Endodermal cell (in vitro differentiated cells): ENCODE results near the gene TRAK1. TPM values are rescaled to one million over a fixed set of nuclear protein-coding genes. Genes with fewer than 3 reads are reported as not detected.

Experiments
- DNase-seq: peaks from one replicate; pipeline ENCODE4 v3.0.0-alpha.2; 2017
- H3K27ac ChIP-seq: 2 replicates; pipeline ENCODE4 v1.5.1; 2013; ENCODE audit warnings: mild to moderate bottlenecking, low read depth, low read length, moderate library complexity
- H3K27me3 ChIP-seq: 2 replicates; pipeline ENCODE4 v1.6.1; 2013; ENCODE audit warnings: mild to moderate bottlenecking, low read length, moderate library complexity; ENCODE audit not compliant: insufficient read depth, control insufficient read depth, poor library complexity, severe bottlenecking
- H3K36me3 ChIP-seq: 2 replicates; pipeline ENCODE4 v1.7.0; 2013; ENCODE audit warnings: mild to moderate bottlenecking, low read length, moderate library complexity; ENCODE audit not compliant: control insufficient read depth, insufficient read depth
- H3K4me1 ChIP-seq: one replicate; pipeline ENCODE4 v1.7.0; 2013; ENCODE audit warnings: low read length; ENCODE audit not compliant: control insufficient read depth, insufficient read depth
- H3K4me3 ChIP-seq: 2 replicates; pipeline ENCODE4 v1.5.1; 2013; ENCODE audit warnings: mild to moderate bottlenecking, low read length, moderate library complexity
- H3K9ac ChIP-seq: 2 replicates; pipeline ENCODE4 v1.6.1; 2013; ENCODE audit warnings: mild to moderate bottlenecking, low read length, moderate library complexity; ENCODE audit not compliant: poor library complexity, severe bottlenecking; ENCODE audit errors: extremely low read depth
- H3K9me3 ChIP-seq: 2 replicates; pipeline ENCODE4 v1.6.1; 2013; ENCODE audit warnings: mild to moderate bottlenecking, low read length, moderate library complexity; ENCODE audit not compliant: control insufficient read depth
- H3K27ac Mint-ChIP-seq: 2 replicates; pipeline ENCODE4 v1.8.0; 2020; ENCODE audit warnings: mixed read lengths
- H3K27me3 Mint-ChIP-seq: 2 replicates; pipeline ENCODE4 v1.8.0; 2021; ENCODE audit warnings: mild to moderate bottlenecking, mixed read lengths; ENCODE audit not compliant: insufficient read depth
- H3K36me3 Mint-ChIP-seq: 2 replicates; pipeline ENCODE4 v1.8.0; 2020; ENCODE audit warnings: low read depth, mixed read lengths
- H3K4me1 Mint-ChIP-seq: 2 replicates; pipeline ENCODE4 v1.8.0; 2020; ENCODE audit warnings: mixed read lengths
- H3K4me3 Mint-ChIP-seq: 2 replicates; pipeline ENCODE4 v1.8.0; 2020; ENCODE audit warnings: mild to moderate bottlenecking, moderate library complexity, mixed read lengths
- H3K9me3 Mint-ChIP-seq: 2 replicates; pipeline ENCODE4 v1.8.0; 2020; ENCODE audit warnings: mild to moderate bottlenecking, mixed read lengths
- WGBS, 2 experiments: methylation state at CpG; one replicate each; pipeline versions ENCODE4 v1.1.5 to v1.1.7; 2013; ENCODE audit warnings: missing lambda C conversion rate in 2 of 2, mixed read lengths in 1 of 2; ENCODE audit not compliant: insufficient coverage in 1 of 2, insufficient read length in 1 of 2; 5-methylcytosine and 5-hydroxymethylcytosine counted together
- total RNA-seq, 2 donors: library from RNA; stranded (reverse); fragmentation: NEBNext Ultra II Directional in 1 of 2; extraction: Animal tissue kit (Norgen Biotek cat#: 25700) in 1 of 2; gene quantifications; 2 replicates in 1 of 2; 3 replicates in 1 of 2; pipeline ENCODE4 v1.2.1, GENCODE V29; 2021
- TF ChIP-seq, protein P1 (sequence below): fragments of 200-600 bp; sonication (generic); conservative IDR thresholded peaks from 2 replicates; pipeline ENCODE4 v1.5.0; 2021; ENCODE audit warnings: antibody characterized with exemption, mild to moderate bottlenecking

TRAK1 gene
- total RNA-seq, 2 donors from 2014 or later, result 29.8 to 31.0 TPM

DNA sequence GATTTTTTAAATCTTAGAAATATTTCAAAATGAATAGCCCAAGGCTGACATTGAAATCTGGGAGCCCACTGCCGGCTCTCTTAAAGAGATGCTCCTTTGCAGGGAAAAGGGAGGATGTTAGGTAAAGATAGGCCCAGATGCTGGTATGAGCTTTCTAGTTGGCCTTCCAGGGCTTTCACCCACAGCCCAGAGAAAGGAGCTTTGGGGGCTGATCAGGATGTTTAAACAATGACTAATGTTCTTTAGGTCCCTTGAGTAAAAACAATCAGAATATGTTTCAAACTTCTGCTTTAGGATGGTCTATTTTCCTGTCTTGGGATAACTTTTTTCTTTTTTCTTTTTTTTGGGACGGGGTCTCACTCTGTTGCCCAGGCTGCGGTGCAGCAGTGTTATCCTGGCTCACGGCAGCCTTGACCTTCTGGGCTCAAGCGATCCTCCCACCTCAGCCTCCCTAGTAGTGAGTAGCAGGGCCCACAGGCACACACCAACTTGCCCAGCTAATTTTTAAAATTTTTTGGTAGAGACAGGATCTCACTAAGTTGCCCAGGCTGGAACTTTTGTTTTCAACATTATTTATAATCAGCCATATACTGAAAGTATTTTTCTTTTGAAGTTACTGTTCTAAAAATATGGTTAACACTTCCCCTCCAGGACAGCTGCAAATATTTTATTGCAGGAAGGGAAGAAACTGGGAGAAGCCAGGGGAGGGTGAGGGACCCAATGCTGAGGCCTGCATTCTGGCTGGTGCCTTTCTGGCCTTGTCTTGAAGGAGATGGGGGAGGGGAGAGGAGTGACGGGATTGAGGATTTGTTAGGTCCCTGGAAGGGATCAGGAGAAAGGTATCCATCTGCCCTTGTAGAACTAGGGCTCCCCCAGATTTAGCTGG is 70.1 kb downstream of the TRAK1 start:
- peaks cover 19% of the 10 kb centered on the region for H3K4me1 ChIP-seq
- no peak overlapping the region for H3K27ac Mint-ChIP-seq
- no peaks in the 10 kb centered on the region for H3K9me3 ChIP-seq
- H3K4me3 ChIP-seq, result no peak overlapping the region
- DNase-seq, result no peak
- H3K4me3 Mint-ChIP-seq, result peak overlapping the region; percentile 65
- 80 to 92% methylated on average over 2 to 6 of the region's 6 CpGs for WGBS, 2 experiments
- H3K27me3 Mint-ChIP-seq, result peaks cover 6% of the 10 kb centered on the region
- H3K9me3 Mint-ChIP-seq, result no peaks in the 10 kb centered on the region
- peaks cover 54% of the 10 kb centered on the region for H3K4me1 Mint-ChIP-seq
- no peak overlapping the region for H3K27ac ChIP-seq
- no peaks in the 10 kb centered on the region for H3K36me3 ChIP-seq
- no peaks in the 10 kb centered on the region for H3K27me3 ChIP-seq
- TF ChIP-seq, protein P1, sequence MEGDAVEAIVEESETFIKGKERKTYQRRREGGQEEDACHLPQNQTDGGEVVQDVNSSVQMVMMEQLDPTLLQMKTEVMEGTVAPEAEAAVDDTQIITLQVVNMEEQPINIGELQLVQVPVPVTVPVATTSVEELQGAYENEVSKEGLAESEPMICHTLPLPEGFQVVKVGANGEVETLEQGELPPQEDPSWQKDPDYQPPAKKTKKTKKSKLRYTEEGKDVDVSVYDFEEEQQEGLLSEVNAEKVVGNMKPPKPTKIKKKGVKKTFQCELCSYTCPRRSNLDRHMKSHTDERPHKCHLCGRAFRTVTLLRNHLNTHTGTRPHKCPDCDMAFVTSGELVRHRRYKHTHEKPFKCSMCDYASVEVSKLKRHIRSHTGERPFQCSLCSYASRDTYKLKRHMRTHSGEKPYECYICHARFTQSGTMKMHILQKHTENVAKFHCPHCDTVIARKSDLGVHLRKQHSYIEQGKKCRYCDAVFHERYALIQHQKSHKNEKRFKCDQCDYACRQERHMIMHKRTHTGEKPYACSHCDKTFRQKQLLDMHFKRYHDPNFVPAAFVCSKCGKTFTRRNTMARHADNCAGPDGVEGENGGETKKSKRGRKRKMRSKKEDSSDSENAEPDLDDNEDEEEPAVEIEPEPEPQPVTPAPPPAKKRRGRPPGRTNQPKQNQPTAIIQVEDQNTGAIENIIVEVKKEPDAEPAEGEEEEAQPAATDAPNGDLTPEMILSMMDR, result no peak
- no peak overlapping the region for H3K9ac ChIP-seq
- no peaks in the 10 kb centered on the region for H3K36me3 Mint-ChIP-seq

DNA sequence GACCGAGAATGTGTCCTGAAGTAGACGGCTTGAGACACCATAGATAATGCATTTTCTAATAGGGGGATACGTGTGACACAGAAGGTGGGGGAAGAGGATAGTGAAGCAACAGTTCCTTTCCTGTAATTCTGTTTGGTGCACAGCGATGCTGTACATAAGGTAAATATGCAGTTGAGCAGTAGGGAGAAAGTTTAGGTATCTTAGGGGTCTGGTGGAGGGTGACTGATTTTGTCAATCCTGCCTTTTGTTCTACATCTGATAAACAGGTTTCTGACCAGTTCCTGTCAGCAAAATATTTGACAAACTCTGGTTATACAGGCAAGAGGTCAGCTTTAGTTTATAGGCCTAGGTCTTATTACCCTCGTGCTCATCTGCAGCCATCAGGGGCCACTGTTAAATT is 71.3 kb downstream of the TRAK1 start:
- no peak overlapping the region for H3K4me3 Mint-ChIP-seq
- H3K4me1 Mint-ChIP-seq, result peaks cover 61% of the 10 kb centered on the region

DNA sequence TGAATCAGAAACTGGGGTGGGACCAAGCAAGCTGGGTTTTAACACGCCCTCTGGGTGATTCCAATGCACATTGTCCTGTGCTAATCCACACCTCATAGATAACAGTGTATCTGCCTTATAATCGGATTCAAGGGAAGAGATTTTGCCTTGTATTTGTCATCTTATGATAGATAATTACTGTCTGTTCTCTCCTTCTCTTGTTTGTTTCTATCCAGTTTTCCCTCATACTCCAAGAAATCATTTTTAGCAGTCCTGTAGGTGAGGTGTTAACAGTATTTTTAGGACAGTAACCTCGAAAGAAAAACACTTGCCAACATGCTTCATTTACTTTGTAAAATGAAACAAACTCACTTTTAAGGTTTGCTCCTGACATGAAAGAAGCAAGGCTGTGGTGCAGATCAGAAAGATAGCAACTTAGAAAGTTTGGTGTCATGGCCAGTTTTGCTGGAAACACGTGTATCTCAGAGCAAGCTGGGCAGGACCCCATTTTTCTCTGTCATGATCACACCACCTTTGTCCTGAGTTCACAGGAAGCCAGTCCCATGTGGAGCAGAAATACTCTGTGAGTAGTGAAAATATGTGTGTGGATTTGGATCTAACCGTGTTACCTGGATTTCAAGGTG is 72.6 kb downstream of the TRAK1 start:
- no peaks in the 10 kb centered on the region for H3K27me3 ChIP-seq

More for the DNA sequence above, 71.3 kb downstream of the TRAK1 start:
- Histone ChIP-seq H3K36me3 (no peaks in the 10 kb centered on the region), H3K4me3 (no peak overlapping the region), H3K27ac (no peak overlapping the region), H3K4me1 (peaks cover 22% of the 10 kb centered on the region), H3K27me3 (no peaks in the 10 kb centered on the region), H3K9ac (no peak overlapping the region), H3K9me3 (no peaks in the 10 kb centered on the region)
- Mint-ChIP-seq H3K27me3 (peaks cover 8% of the 10 kb centered on the region), H3K27ac (no peak overlapping the region), H3K9me3 (no peaks in the 10 kb centered on the region), H3K36me3 (no peaks in the 10 kb centered on the region)
- TF ChIP-seq, protein P1, result no peak
- DNase-seq, result peak; percentile 1
- WGBS, 2 experiments, result 89 to 91% methylated on average over 5 of the region's 5 CpGs

More for the DNA sequence above, 72.6 kb downstream of the TRAK1 start:
- Histone ChIP-seq H3K27ac (no peak overlapping the region), H3K9ac (no peak overlapping the region), H3K9me3 (no peaks in the 10 kb centered on the region), H3K4me3 (peak overlapping the region; percentile 33), H3K36me3 (no peaks in the 10 kb centered on the region), H3K4me1 (peaks cover 22% of the 10 kb centered on the region)
- Mint-ChIP-seq H3K4me1 (peaks cover 70% of the 10 kb centered on the region), H3K9me3 (no peaks in the 10 kb centered on the region), H3K27ac (peak overlapping the region; percentile 76), H3K36me3 (no peaks in the 10 kb centered on the region), H3K4me3 (no peak overlapping the region), H3K27me3 (peaks cover 8% of the 10 kb centered on the region)
- no peak for DNase-seq
- WGBS, 2 experiments, result 74 to 83% methylated on average over 2 to 5 of the region's 5 CpGs
- TF ChIP-seq, protein P1, result no peak
